Measurements from ENCODE around the gene MADD. TPM values are rescaled to one million over a fixed set of nuclear protein-coding genes. Genes with fewer than 3 reads are reported as not detected.

Gene MADD
- total and polyA plus RNA-seq, 2 donors (not counting 3 experiments of a cell fraction or from before 2014, with no cell fraction given), result 35.3 to 36.8 TPM

DNA sequence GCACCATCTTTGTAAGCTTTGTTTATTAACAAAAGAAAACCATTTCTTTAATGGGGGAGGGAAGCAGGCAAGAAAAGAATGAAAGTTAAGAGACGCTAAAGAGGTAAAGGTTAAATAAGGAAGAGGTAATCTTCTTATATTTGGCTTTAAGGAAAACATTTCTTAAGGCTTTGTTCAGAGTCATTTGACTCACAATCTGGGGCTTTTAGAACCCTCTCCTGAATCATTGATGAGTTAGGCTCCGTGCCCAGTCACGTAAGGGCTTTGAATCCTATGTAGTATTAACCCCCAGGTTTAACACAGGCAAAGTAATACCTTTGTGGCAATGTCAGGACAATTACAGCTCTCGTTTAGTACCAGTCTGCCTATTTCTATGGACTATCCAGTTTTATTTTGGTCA, 26.1 kb downstream of the MADD start:
- H3K27me3 ChIP-seq (ENCODE audit: control insufficient read depth in 2 of 2, insufficient read depth in 2 of 2, low read length in 2 of 2), result no peaks in the 10 kb centered on the region
- ChIA-PET CTCF (interaction anchor here (0.9 to 2.1 kb wide), 2 partner anchors 11 to 59 kb away, joined by 3 to 8 read pairs; no protein-coding TSS in a partner anchor), POLR2A (interaction anchor here (0.6 to 0.7 kb wide), 2 partner anchors 155 to 877 kb away, joined by 3 to 4 read pairs; no protein-coding TSS in a partner anchor)
- no peak for TF ChIP-seq GATA2 (IDR thresholded peaks at IDR 0.05; ENCODE audit: insufficient read depth, insufficient read length, low read depth, low read length)
- TF ChIP-seq MYC (IDR thresholded peaks at IDR 0.05; ENCODE audit: low read depth, low read length), result no peak
- TF ChIP-seq FOS (IDR thresholded peaks at IDR 0.05; ENCODE audit: borderline replicate concordance, insufficient read depth, low read length), result no peak
- no peak for TF ChIP-seq POLR2A (IDR thresholded peaks at IDR 0.05; ENCODE audit: low read depth, low read length)
- TF ChIP-seq, protein P1, sequence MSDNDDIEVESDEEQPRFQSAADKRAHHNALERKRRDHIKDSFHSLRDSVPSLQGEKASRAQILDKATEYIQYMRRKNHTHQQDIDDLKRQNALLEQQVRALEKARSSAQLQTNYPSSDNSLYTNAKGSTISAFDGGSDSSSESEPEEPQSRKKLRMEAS (IDR thresholded peaks at IDR 0.05; ENCODE audit: insufficient read depth, insufficient read length), result no peak
- TF ChIP-seq JUN (IDR thresholded peaks at IDR 0.05; ENCODE audit: borderline replicate concordance, insufficient read depth, insufficient read length, low read depth), result no peak
- no peak for TF ChIP-seq EZH2 (IDR thresholded peaks at IDR 0.05; ENCODE audit: borderline replicate concordance, low read depth, low read length, severe bottlenecking)
- TF ChIP-seq POLR2AphosphoS5 (IDR thresholded peaks at IDR 0.05; ENCODE audit: insufficient read depth, low read depth, low read length), result no peak
- no peaks in the 10 kb centered on the region for H3K79me2 ChIP-seq (ENCODE audit: control insufficient read depth, insufficient read depth, low read length)
- dilution Hi-C loops (cut with MboI; ENCODE audit: extremely low pct_ligation_motif_present, low sequenced_read_pairs) (no loop called here), intact Hi-C loops (cut with micrococcal nuclease) (no loop called here)
- H3K9me3 ChIP-seq (replicated peaks; ENCODE audit: control insufficient read depth, insufficient read depth, low read length), result no peaks in the 10 kb centered on the region
- H3K9me1 ChIP-seq (replicated peaks; ENCODE audit: control insufficient read depth, extremely low read depth, insufficient read depth, low read length), result no peaks in the 10 kb centered on the region
- H4K20me1 ChIP-seq (replicated peaks; ENCODE audit: control insufficient read depth, extremely low read depth, insufficient read depth, low read length), result no peaks in the 10 kb centered on the region
- DNase-seq (ENCODE audit: low read depth, low spot score) (no peak), FAIRE-seq (no peak)
- H3K4me3 ChIP-seq (replicated peaks in 1 of 3; ENCODE audit: insufficient read depth in 1 of 3, low read depth in 1 of 3, low read length in 3 of 3), result no peak overlapping the region
- BruUV-seq (replicated peaks), result no TSS peak
- H3K9ac ChIP-seq (replicated peaks; ENCODE audit: extremely low read depth, insufficient read depth, low read length), result no peak overlapping the region
- no peak overlapping the region for H3K4me2 ChIP-seq (ENCODE audit: insufficient read depth, low read length)
- H3K4me1 ChIP-seq (ENCODE audit: control insufficient read depth, extremely low read depth, insufficient read depth, low read length), result no peaks in the 10 kb centered on the region
- no peak overlapping the region for H2AFZ ChIP-seq (ENCODE audit: low read depth, low read length)
- peaks cover 12 to 24% of the 10 kb centered on the region in 2 experiments for H3K36me3 ChIP-seq (ENCODE audit: control insufficient read depth in 2 of 2, extremely low read depth in 1 of 2, insufficient read depth in 2 of 2, low read length in 2 of 2)
- H3K27ac ChIP-seq (ENCODE audit: insufficient read depth, low read depth, low read length), result no peak overlapping the region

GRCh38 chr11:47299078-47299477, 29.1 kb downstream of the MADD start:
- CTCF ChIA-PET, result interaction anchor here (1.0 kb wide), 1 partner anchor 56 kb away, joined by 3 read pairs; no protein-coding TSS in a partner anchor
- Histone ChIP-seq H3K9ac (replicated peaks; ENCODE audit: extremely low read depth, insufficient read depth, low read length) (no peak overlapping the region), H3K36me3 (ENCODE audit: control insufficient read depth in 2 of 2, extremely low read depth in 1 of 2, insufficient read depth in 2 of 2, low read length in 2 of 2) (peaks cover 4 to 9% of the 10 kb centered on the region in 2 experiments), H3K9me1 (replicated peaks; ENCODE audit: control insufficient read depth, extremely low read depth, insufficient read depth, low read length) (no peaks in the 10 kb centered on the region), H4K20me1 (replicated peaks; ENCODE audit: control insufficient read depth, extremely low read depth, insufficient read depth, low read length) (no peaks in the 10 kb centered on the region), H3K27me3 (ENCODE audit: control insufficient read depth in 2 of 2, insufficient read depth in 2 of 2, low read length in 2 of 2) (no peaks in the 10 kb centered on the region), H3K4me2 (ENCODE audit: insufficient read depth, low read length) (no peak overlapping the region), H2AFZ (ENCODE audit: low read depth, low read length) (no peak overlapping the region), H3K4me1 (ENCODE audit: control insufficient read depth, extremely low read depth, insufficient read depth, low read length) (no peaks in the 10 kb centered on the region), H3K27ac (ENCODE audit: insufficient read depth, low read depth, low read length) (no peak overlapping the region), H3K79me2 (ENCODE audit: control insufficient read depth, insufficient read depth, low read length) (no peaks in the 10 kb centered on the region), H3K9me3 (replicated peaks; ENCODE audit: control insufficient read depth, insufficient read depth, low read length) (no peaks in the 10 kb centered on the region), H3K4me3 (replicated peaks in 1 of 3; ENCODE audit: insufficient read depth in 1 of 3, low read depth in 1 of 3, low read length in 3 of 3) (no peak overlapping the region)
- no peak for DNase-seq (ENCODE audit: low read depth, low spot score)
- no peak for TF ChIP-seq FOS (IDR thresholded peaks at IDR 0.05; ENCODE audit: borderline replicate concordance, insufficient read depth, low read length)
- TF ChIP-seq POLR2A (IDR thresholded peaks at IDR 0.05; ENCODE audit: low read depth, low read length), result no peak
- TF ChIP-seq GATA2 (IDR thresholded peaks at IDR 0.05; ENCODE audit: insufficient read depth, insufficient read length, low read depth, low read length), result no peak
- no peak for TF ChIP-seq CTCF (IDR thresholded peaks at IDR 0.05; ENCODE audit: extremely low read depth in 1 of 2, insufficient read depth in 1 of 2, low read depth in 1 of 2, low read length in 2 of 2)
- TF ChIP-seq JUN (IDR thresholded peaks at IDR 0.05; ENCODE audit: borderline replicate concordance, insufficient read depth, insufficient read length, low read depth), result no peak
- intact Hi-C loops (cut with micrococcal nuclease), result no loop called here
- POLR2A ChIA-PET, result no interaction called here
- BruUV-seq (replicated peaks), result no TSS peak
- FAIRE-seq, result no peak
- dilution Hi-C loops (cut with MboI; ENCODE audit: extremely low pct_ligation_motif_present, low sequenced_read_pairs), result no loop called here

Measured in endothelial cell of umbilical vein (primary cell).